ENCODE results near the gene PTPRN2. TPM values are rescaled to one million over a fixed set of nuclear protein-coding genes. Genes with fewer than 3 reads are reported as not detected.

The PTPRN2 gene
- polyA plus RNA-seq, 1 of the 3 experiments (the other 2 are of a cell fraction): 4.0 TPM

DNA sequence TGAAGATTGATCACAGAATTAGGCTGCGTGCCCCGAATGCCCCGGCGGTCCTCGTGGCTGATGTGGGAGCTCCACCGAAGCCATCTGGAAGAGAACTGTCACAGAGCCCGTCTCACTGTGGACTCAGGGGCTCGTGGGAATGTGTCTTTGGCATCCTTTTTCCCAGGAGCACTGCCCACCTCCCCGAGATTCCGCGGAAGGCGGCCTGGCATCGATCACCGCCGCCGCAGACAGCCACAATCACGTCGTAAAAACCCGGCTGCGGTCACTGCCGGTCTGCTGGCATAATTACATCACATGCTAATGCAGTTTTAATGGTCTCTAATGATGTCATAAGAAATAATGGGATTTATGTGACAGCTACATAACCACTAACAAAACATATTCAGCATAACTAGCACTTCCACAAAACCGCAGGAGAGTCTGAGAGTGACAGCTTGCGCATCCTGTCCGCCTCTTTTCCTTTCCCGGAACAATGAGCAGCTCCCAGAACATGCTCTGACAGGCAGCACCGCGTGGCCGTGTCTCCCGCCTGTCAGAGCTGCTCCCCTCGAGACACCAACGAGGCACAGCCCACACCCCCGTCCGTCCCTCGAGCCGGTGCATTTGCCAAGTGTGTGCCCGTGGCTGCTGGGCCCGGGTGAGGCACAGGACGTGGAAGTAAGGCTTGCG lies 490.0 kb downstream of the PTPRN2 start:
- POLR2A ChIA-PET: interaction anchor here (0.5 kb wide), 1 partner anchor 176 kb away, joined by 3 read pairs; no protein-coding TSS in a partner anchor

DNA sequence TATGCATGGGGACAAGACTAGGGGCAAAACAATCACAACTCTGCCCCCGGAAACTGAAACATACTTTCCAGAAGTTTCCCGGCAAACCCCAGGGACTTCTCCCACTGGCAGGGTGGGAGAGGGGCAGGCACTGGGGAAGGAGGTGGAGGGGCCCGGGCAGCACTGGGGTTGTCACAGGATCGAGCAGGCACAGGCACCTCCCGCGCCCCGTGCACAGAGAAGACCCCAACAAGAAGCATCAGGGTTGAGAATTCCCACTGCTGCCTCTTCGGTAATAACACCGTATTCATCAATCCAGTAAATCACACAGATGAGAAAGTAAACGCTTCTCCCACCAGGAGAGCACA lies 490.5 kb downstream of the PTPRN2 start:
- no peak overlapping the region for H2AFZ ChIP-seq (ENCODE audit: low read depth)
- no peak overlapping the region for H3K4me3 ChIP-seq (ENCODE audit: low read depth in 2 of 2, low read length in 1 of 2)
- H3K4me2 ChIP-seq: no peak overlapping the region
- no peaks in the 10 kb centered on the region for H3K27me3 ChIP-seq (ENCODE audit: insufficient read depth)
- H3K9me2 ChIP-seq: no peaks in the 10 kb centered on the region
- POLR2A ChIA-PET: no interaction called here
- H4K20me1 ChIP-seq (ENCODE audit: insufficient read depth): no peaks in the 10 kb centered on the region
- no peaks in the 10 kb centered on the region for H3K79me2 ChIP-seq (ENCODE audit: insufficient read depth)
- CTCF ChIA-PET: no interaction called here
- no peaks in the 10 kb centered on the region for H3K36me3 ChIP-seq (replicated peaks in 1 of 2; ENCODE audit: control insufficient read depth in 1 of 2, insufficient read depth in 2 of 2, low read length in 1 of 2)
- H3K4me1 ChIP-seq (ENCODE audit: control insufficient read depth in 1 of 2, insufficient read depth in 2 of 2, low read depth in 1 of 2, low read length in 1 of 2): peaks cover 0 to 4% of the 10 kb centered on the region in 2 experiments; a peak in 1 of 4 replicates
- H3F3A ChIP-seq (replicated peaks; ENCODE audit: insufficient read depth): no peaks in the 10 kb centered on the region
- no peak overlapping the region for H3K9ac ChIP-seq
- 78% methylated on average over 10 of the region's 10 CpGs for WGBS (ENCODE audit: low lambda C conversion rate)
- DNase-seq: no peak
- no peak overlapping the region for H3K27ac ChIP-seq (ENCODE audit: low read depth in 2 of 2, low read length in 1 of 2)
- no peaks in the 10 kb centered on the region; the same call in 1 of the 2 replicates for H3K9me3 ChIP-seq
- TF ChIP-seq FOXM1 (IDR thresholded peaks at IDR 0.05; ENCODE audit: low read depth): no peak
- TF ChIP-seq MXI1 (IDR thresholded peaks at IDR 0.05; ENCODE audit: low read depth, low read length): no peak
- no peak for TF ChIP-seq TCF12 (IDR thresholded peaks at IDR 0.05)
- TF ChIP-seq EZH2phosphoT487 (IDR thresholded peaks at IDR 0.05; ENCODE audit: borderline replicate concordance, low read depth): no peak
- no peak for TF ChIP-seq FOXJ3 (CRISPR knock-in tag; IDR thresholded peaks at IDR 0.05)
- TF ChIP-seq, protein P1, sequence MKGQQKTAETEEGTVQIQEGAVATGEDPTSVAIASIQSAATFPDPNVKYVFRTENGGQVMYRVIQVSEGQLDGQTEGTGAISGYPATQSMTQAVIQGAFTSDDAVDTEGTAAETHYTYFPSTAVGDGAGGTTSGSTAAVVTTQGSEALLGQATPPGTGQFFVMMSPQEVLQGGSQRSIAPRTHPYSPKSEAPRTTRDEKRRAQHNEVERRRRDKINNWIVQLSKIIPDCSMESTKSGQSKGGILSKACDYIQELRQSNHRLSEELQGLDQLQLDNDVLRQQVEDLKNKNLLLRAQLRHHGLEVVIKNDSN (IDR thresholded peaks at IDR 0.05; ENCODE audit: borderline replicate concordance, low read depth): no peak
- TF ChIP-seq, protein P2, sequence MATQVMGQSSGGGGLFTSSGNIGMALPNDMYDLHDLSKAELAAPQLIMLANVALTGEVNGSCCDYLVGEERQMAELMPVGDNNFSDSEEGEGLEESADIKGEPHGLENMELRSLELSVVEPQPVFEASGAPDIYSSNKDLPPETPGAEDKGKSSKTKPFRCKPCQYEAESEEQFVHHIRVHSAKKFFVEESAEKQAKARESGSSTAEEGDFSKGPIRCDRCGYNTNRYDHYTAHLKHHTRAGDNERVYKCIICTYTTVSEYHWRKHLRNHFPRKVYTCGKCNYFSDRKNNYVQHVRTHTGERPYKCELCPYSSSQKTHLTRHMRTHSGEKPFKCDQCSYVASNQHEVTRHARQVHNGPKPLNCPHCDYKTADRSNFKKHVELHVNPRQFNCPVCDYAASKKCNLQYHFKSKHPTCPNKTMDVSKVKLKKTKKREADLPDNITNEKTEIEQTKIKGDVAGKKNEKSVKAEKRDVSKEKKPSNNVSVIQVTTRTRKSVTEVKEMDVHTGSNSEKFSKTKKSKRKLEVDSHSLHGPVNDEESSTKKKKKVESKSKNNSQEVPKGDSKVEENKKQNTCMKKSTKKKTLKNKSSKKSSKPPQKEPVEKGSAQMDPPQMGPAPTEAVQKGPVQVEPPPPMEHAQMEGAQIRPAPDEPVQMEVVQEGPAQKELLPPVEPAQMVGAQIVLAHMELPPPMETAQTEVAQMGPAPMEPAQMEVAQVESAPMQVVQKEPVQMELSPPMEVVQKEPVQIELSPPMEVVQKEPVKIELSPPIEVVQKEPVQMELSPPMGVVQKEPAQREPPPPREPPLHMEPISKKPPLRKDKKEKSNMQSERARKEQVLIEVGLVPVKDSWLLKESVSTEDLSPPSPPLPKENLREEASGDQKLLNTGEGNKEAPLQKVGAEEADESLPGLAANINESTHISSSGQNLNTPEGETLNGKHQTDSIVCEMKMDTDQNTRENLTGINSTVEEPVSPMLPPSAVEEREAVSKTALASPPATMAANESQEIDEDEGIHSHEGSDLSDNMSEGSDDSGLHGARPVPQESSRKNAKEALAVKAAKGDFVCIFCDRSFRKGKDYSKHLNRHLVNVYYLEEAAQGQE (IDR thresholded peaks at IDR 0.05; ENCODE audit: low read depth, low read length): no peak
- TF ChIP-seq, protein P3, sequence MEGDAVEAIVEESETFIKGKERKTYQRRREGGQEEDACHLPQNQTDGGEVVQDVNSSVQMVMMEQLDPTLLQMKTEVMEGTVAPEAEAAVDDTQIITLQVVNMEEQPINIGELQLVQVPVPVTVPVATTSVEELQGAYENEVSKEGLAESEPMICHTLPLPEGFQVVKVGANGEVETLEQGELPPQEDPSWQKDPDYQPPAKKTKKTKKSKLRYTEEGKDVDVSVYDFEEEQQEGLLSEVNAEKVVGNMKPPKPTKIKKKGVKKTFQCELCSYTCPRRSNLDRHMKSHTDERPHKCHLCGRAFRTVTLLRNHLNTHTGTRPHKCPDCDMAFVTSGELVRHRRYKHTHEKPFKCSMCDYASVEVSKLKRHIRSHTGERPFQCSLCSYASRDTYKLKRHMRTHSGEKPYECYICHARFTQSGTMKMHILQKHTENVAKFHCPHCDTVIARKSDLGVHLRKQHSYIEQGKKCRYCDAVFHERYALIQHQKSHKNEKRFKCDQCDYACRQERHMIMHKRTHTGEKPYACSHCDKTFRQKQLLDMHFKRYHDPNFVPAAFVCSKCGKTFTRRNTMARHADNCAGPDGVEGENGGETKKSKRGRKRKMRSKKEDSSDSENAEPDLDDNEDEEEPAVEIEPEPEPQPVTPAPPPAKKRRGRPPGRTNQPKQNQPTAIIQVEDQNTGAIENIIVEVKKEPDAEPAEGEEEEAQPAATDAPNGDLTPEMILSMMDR (IDR thresholded peaks at IDR 0.05): no peak
- TF ChIP-seq, protein P4, sequence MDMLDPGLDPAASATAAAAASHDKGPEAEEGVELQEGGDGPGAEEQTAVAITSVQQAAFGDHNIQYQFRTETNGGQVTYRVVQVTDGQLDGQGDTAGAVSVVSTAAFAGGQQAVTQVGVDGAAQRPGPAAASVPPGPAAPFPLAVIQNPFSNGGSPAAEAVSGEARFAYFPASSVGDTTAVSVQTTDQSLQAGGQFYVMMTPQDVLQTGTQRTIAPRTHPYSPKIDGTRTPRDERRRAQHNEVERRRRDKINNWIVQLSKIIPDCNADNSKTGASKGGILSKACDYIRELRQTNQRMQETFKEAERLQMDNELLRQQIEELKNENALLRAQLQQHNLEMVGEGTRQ (IDR thresholded peaks at IDR 0.05; ENCODE audit: borderline replicate concordance, low read depth, low read length): no peak

More for the DNA sequence above, 490.0 kb downstream of the PTPRN2 start:
- H4K20me1 ChIP-seq (ENCODE audit: insufficient read depth): no peaks in the 10 kb centered on the region
- no peak overlapping the region for H3K9ac ChIP-seq
- H3K9me2 ChIP-seq: no peaks in the 10 kb centered on the region
- WGBS (ENCODE audit: low lambda C conversion rate): 52% methylated on average over 34 of the region's 39 CpGs
- CTCF ChIA-PET: no interaction called here
- peaks cover 0 to 4% of the 10 kb centered on the region in 2 experiments; a peak in 1 of 4 replicates for H3K4me1 ChIP-seq (ENCODE audit: control insufficient read depth in 1 of 2, insufficient read depth in 2 of 2, low read depth in 1 of 2, low read length in 1 of 2)
- H3K36me3 ChIP-seq (replicated peaks in 1 of 2; ENCODE audit: control insufficient read depth in 1 of 2, insufficient read depth in 2 of 2, low read length in 1 of 2): no peaks in the 10 kb centered on the region
- peak; percentile 58 for DNase-seq
- H3F3A ChIP-seq (replicated peaks; ENCODE audit: insufficient read depth): no peaks in the 10 kb centered on the region
- H3K4me2 ChIP-seq: no peak overlapping the region
- H3K27me3 ChIP-seq (ENCODE audit: insufficient read depth): no peaks in the 10 kb centered on the region
- TF ChIP-seq MEF2A (IDR thresholded peaks at IDR 0.05; ENCODE audit: borderline replicate concordance, low read depth) (no peak), NFIC (IDR thresholded peaks at IDR 0.05; ENCODE audit: borderline replicate concordance) (no peak), GABPA (IDR thresholded peaks at IDR 0.05; ENCODE audit: low read depth) (no peak), RFX5 (IDR thresholded peaks at IDR 0.05; ENCODE audit: low read length) (no peak), RCOR1 (IDR thresholded peaks at IDR 0.05; ENCODE audit: low read length) (no peak), FOSL2 (IDR thresholded peaks at IDR 0.05; ENCODE audit: borderline replicate concordance, low read depth) (no peak), FOXJ3 (CRISPR knock-in tag; IDR thresholded peaks at IDR 0.05) (no peak), SIN3A (IDR thresholded peaks at IDR 0.05; ENCODE audit: borderline replicate concordance, low read depth, low read length) (no peak), YY1 (IDR thresholded peaks at IDR 0.05; ENCODE audit: low read depth) (no peak), RXRA (IDR thresholded peaks at IDR 0.05; ENCODE audit: borderline replicate concordance, low read depth) (no peak), MXI1 (IDR thresholded peaks at IDR 0.05; ENCODE audit: low read depth, low read length) (no peak), POLR2AphosphoS5 (IDR thresholded peaks at IDR 0.05; ENCODE audit: low read depth, low read length) (no peak)
- TF ChIP-seq, protein P5, sequence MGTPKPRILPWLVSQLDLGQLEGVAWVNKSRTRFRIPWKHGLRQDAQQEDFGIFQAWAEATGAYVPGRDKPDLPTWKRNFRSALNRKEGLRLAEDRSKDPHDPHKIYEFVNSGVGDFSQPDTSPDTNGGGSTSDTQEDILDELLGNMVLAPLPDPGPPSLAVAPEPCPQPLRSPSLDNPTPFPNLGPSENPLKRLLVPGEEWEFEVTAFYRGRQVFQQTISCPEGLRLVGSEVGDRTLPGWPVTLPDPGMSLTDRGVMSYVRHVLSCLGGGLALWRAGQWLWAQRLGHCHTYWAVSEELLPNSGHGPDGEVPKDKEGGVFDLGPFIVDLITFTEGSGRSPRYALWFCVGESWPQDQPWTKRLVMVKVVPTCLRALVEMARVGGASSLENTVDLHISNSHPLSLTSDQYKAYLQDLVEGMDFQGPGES (IDR thresholded peaks at IDR 0.05; ENCODE audit: low read depth, low read length): no peak
- TF ChIP-seq, protein P4 (IDR thresholded peaks at IDR 0.05; ENCODE audit: borderline replicate concordance, low read depth, low read length): no peak
- no peaks in the 10 kb centered on the region; the same call in 1 of the 2 replicates for H3K9me3 ChIP-seq
- H3K4me3 ChIP-seq (ENCODE audit: low read depth in 2 of 2, low read length in 1 of 2): no peak overlapping the region
- no peaks in the 10 kb centered on the region for H3K79me2 ChIP-seq (ENCODE audit: insufficient read depth)
- H3K27ac ChIP-seq (ENCODE audit: low read depth in 2 of 2, low read length in 1 of 2): no peak overlapping the region; a peak in 1 of 4 replicates
- no peak overlapping the region for H2AFZ ChIP-seq (ENCODE audit: low read depth)
